GM18858 (cell line): ENCODE data around the gene NDUFB5.

ENCODE experiments used
- ATAC-seq: cut with Tn5 transposase; IDR thresholded peaks from one replicate; pipeline ENCODE4 v1.9.1; 2021; ENCODE audit not compliant: unreplicated experiment

NDUFB5 gene

GRCh38 chr3:179676081-179676480 lies 71.5 kb downstream of the NDUFB5 start:
- ATAC-seq: no peak
